WTC11 (cell line): ENCODE data around the gene MUC6. TPM values are rescaled to one million over a fixed set of nuclear protein-coding genes. Genes with fewer than 3 reads are reported as not detected.

ENCODE experiments used
- ATAC-seq: fragments of 200-7000 bp; cut with Tn5 transposase; 2 replicates; pipeline ENCODE4 v1.10.0; 2021; ENCODE audit warnings: mild to moderate bottlenecking, moderate library complexity
- CTCF ChIA-PET: fragments of 300-600 bp; sonication (Branson Sonifier 250); formaldehyde crosslinking; loops from one replicate; lab custom pipeline; 2021; ENCODE audit warnings: antibody characterized with exemption; lab: Charles Lee
- POLR2A ChIA-PET: fragments of 350-600 bp; sonication (Branson Sonifier 250); formaldehyde crosslinking; loops from one replicate; lab custom pipeline; 2021; ENCODE audit warnings: antibody characterized with exemption; lab: Charles Lee
- DNase-seq: peaks from one replicate; pipeline ENCODE4 v3.0.0; 2021; ENCODE audit warnings: low spot score
- H3K27ac Mint-ChIP-seq: 2 replicates; pipeline ENCODE4 v1.8.0; 2021; ENCODE audit warnings: mixed read lengths
- H3K27me3 Mint-ChIP-seq: 2 replicates; pipeline ENCODE4 v1.8.0; 2021; ENCODE audit warnings: low read depth, mild to moderate bottlenecking, moderate library complexity, mixed read lengths
- H3K36me3 Mint-ChIP-seq: 2 replicates; pipeline ENCODE4 v1.8.0; 2021; ENCODE audit warnings: mixed read lengths
- H3K4me1 Mint-ChIP-seq: 2 replicates; pipeline ENCODE4 v1.8.0; 2022; ENCODE audit warnings: mixed read lengths
- H3K4me3 Mint-ChIP-seq: 2 replicates; pipeline ENCODE4 v1.8.0; 2021; ENCODE audit warnings: mild to moderate bottlenecking, moderate library complexity, mixed read lengths
- H3K9me3 Mint-ChIP-seq: 2 replicates; pipeline ENCODE4 v1.8.0; 2021; ENCODE audit warnings: mixed read lengths
- GABPB1 ChIP-seq: sonication (generic); formaldehyde crosslinking; IDR thresholded peaks from 2 replicates; pipeline ENCODE4 v1.8.1; 2023; ENCODE audit warnings: mild to moderate bottlenecking, missing genetic modification reagents
- GTF2I ChIP-seq: fragments of 250-450 bp; sonication (Bioruptor Pico); conservative IDR thresholded peaks from 2 replicates; pipeline ENCODE4 v1.4.0; 2021; ENCODE audit warnings: mild to moderate bottlenecking
- IRF2 ChIP-seq: sonication (generic); formaldehyde crosslinking; IDR thresholded peaks from 2 replicates; pipeline ENCODE4 v1.8.0; 2022; ENCODE audit warnings: low read depth, missing genetic modification reagents, borderline replicate concordance
- MXD4 ChIP-seq: fragments of 250-450 bp; sonication (Bioruptor Pico); IDR thresholded peaks from 2 replicates; pipeline ENCODE4 v1.8.0; 2021; ENCODE audit warnings: mild to moderate bottlenecking, moderate library complexity, borderline replicate concordance
- MYBL2 ChIP-seq: sonication (generic); formaldehyde crosslinking; IDR thresholded peaks from 2 replicates; pipeline ENCODE4 v1.8.1; 2023; ENCODE audit warnings: mild to moderate bottlenecking, moderate library complexity, missing genetic modification reagents
- OVOL2 ChIP-seq: fragments of 250-450 bp; sonication (Bioruptor Pico); IDR thresholded peaks from 2 replicates; pipeline ENCODE4 v1.9.0; 2021; ENCODE audit warnings: mild to moderate bottlenecking, borderline replicate concordance
- RELA ChIP-seq: sonication (generic); formaldehyde crosslinking; IDR thresholded peaks from 2 replicates; pipeline ENCODE4 v1.8.1; 2022; ENCODE audit warnings: missing genetic modification reagents, mild to moderate bottlenecking, borderline replicate concordance
- RORB ChIP-seq: fragments of 250-450 bp; sonication (Bioruptor Pico); IDR thresholded peaks from 2 replicates; pipeline ENCODE4 v1.9.0; 2021; ENCODE audit warnings: mild to moderate bottlenecking
- SP1 ChIP-seq: sonication (generic); formaldehyde crosslinking; conservative IDR thresholded peaks from 2 replicates; pipeline ENCODE4 v1.8.1; 2022; ENCODE audit warnings: missing genetic modification reagents
- ZNF138 ChIP-seq: sonication (generic); formaldehyde crosslinking; conservative IDR thresholded peaks from 2 replicates; pipeline ENCODE4 v1.8.1; 2022; ENCODE audit warnings: mild to moderate bottlenecking, moderate library complexity, missing genetic modification reagents
- ZNF219 ChIP-seq: sonication (generic); formaldehyde crosslinking; IDR thresholded peaks from 2 replicates; pipeline ENCODE4 v1.8.0; 2023; ENCODE audit warnings: missing genetic modification reagents, mild to moderate bottlenecking, borderline replicate concordance
- ZNF232 ChIP-seq: sonication (generic); formaldehyde crosslinking; IDR thresholded peaks from 2 replicates; pipeline ENCODE4 v1.8.0; 2022; ENCODE audit warnings: mild to moderate bottlenecking, missing genetic modification reagents
- ZNF263 ChIP-seq: sonication (generic); formaldehyde crosslinking; IDR thresholded peaks from 2 replicates; pipeline ENCODE4 v1.8.1; 2022; ENCODE audit warnings: low read depth, mild to moderate bottlenecking, moderate library complexity, missing genetic modification reagents
- total RNA-seq: library from RNA; stranded (reverse); gene quantifications from 3 replicates; pipeline ENCODE4 v1.2.3, GENCODE V29; 2021
- TF ChIP-seq, protein P1 (sequence below): fragments of 250-450 bp; sonication (Bioruptor Pico); IDR thresholded peaks from 2 replicates; pipeline ENCODE4 v1.9.0; 2021; ENCODE audit warnings: mild to moderate bottlenecking
- TF ChIP-seq, protein P2 (sequence below): sonication (generic); formaldehyde crosslinking; IDR thresholded peaks from 2 replicates; pipeline ENCODE4 v1.8.0; 2022; ENCODE audit warnings: mild to moderate bottlenecking, missing genetic modification reagents
- TF ChIP-seq, protein P3 (sequence below): fragments of 250-450 bp; sonication (Bioruptor Pico); IDR thresholded peaks from 2 replicates; pipeline ENCODE4 v2.1.2; 2022; ENCODE audit warnings: mild to moderate bottlenecking, moderate library complexity
- TF ChIP-seq, protein P4 (sequence below): fragments of 250-450 bp; sonication (Bioruptor Pico); IDR thresholded peaks from 2 replicates; pipeline ENCODE4 v1.9.0; 2021; ENCODE audit warnings: mild to moderate bottlenecking

Gene MUC6
- total RNA-seq, 1 experiment from 2014 or later, result 0.13 TPM

DNA sequence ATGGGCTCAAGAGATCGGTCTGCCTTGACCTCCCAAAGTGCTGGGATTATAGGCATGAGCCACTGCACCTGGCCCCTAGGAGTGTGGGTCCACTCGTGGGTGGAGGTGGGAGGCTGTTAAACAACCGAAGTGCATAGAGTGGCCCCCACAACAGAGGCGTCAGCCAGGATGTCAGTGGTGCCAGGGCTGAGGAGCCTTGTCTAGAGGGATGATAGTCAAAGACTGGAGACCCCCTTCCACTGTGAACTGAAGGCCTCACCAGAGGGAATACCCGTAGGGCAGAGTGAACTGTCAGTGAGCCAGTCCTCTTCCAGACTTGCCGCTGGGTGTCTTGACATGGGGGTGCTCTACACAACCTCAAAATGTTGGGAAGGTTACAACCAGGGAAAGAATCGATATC, 72.7 kb downstream of the MUC6 start:
- ChIA-PET CTCF (no interaction called here), POLR2A (no interaction called here)
- no peaks in the 10 kb centered on the region for H3K27me3 Mint-ChIP-seq
- H3K36me3 Mint-ChIP-seq, result peaks cover 47% of the 10 kb centered on the region
- no peak for DNase-seq
- no peak overlapping the region for H3K27ac Mint-ChIP-seq
- H3K4me1 Mint-ChIP-seq, result no peaks in the 10 kb centered on the region; the same call in 1 of the 2 replicates
- no peak for ATAC-seq
- H3K9me3 Mint-ChIP-seq, result peaks cover 12% of the 10 kb centered on the region
- no peak overlapping the region for H3K4me3 Mint-ChIP-seq
- TF ChIP-seq SP1 (CRISPR knock-in tag), result no peak
- TF ChIP-seq ZNF219 (CRISPR knock-in tag), result no peak
- no peak for TF ChIP-seq OVOL2 (CRISPR knock-in tag)
- TF ChIP-seq RORB, result no peak
- TF ChIP-seq ZNF138 (CRISPR knock-in tag), result no peak
- no peak for TF ChIP-seq MXD4 (CRISPR knock-in tag)
- TF ChIP-seq, protein P1, sequence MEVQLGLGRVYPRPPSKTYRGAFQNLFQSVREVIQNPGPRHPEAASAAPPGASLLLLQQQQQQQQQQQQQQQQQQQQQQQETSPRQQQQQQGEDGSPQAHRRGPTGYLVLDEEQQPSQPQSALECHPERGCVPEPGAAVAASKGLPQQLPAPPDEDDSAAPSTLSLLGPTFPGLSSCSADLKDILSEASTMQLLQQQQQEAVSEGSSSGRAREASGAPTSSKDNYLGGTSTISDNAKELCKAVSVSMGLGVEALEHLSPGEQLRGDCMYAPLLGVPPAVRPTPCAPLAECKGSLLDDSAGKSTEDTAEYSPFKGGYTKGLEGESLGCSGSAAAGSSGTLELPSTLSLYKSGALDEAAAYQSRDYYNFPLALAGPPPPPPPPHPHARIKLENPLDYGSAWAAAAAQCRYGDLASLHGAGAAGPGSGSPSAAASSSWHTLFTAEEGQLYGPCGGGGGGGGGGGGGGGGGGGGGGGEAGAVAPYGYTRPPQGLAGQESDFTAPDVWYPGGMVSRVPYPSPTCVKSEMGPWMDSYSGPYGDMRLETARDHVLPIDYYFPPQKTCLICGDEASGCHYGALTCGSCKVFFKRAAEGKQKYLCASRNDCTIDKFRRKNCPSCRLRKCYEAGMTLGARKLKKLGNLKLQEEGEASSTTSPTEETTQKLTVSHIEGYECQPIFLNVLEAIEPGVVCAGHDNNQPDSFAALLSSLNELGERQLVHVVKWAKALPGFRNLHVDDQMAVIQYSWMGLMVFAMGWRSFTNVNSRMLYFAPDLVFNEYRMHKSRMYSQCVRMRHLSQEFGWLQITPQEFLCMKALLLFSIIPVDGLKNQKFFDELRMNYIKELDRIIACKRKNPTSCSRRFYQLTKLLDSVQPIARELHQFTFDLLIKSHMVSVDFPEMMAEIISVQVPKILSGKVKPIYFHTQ (CRISPR knock-in tag), result no peak
- no peak for TF ChIP-seq GABPB1 (CRISPR knock-in tag)
- TF ChIP-seq MYBL2, result no peak
- TF ChIP-seq RELA (CRISPR knock-in tag), result no peak
- TF ChIP-seq, protein P2, sequence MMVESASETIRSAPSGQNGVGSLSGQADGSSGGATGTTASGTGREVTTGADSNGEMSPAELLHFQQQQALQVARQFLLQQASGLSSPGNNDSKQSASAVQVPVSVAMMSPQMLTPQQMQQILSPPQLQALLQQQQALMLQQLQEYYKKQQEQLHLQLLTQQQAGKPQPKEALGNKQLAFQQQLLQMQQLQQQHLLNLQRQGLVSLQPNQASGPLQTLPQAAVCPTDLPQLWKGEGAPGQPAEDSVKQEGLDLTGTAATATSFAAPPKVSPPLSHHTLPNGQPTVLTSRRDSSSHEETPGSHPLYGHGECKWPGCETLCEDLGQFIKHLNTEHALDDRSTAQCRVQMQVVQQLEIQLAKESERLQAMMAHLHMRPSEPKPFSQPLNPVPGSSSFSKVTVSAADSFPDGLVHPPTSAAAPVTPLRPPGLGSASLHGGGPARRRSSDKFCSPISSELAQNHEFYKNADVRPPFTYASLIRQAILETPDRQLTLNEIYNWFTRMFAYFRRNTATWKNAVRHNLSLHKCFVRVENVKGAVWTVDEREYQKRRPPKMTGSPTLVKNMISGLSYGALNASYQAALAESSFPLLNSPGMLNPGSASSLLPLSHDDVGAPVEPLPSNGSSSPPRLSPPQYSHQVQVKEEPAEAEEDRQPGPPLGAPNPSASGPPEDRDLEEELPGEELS, result no peak
- TF ChIP-seq, protein P3, sequence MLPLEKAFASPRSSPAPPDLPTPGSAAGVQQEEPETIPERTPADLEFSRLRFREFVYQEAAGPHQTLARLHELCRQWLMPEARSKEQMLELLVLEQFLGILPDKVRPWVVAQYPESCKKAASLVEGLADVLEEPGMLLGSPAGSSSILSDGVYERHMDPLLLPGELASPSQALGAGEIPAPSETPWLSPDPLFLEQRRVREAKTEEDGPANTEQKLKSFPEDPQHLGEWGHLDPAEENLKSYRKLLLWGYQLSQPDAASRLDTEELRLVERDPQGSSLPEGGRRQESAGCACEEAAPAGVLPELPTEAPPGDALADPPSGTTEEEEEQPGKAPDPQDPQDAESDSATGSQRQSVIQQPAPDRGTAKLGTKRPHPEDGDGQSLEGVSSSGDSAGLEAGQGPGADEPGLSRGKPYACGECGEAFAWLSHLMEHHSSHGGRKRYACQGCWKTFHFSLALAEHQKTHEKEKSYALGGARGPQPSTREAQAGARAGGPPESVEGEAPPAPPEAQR (CRISPR knock-in tag), result no peak
- no peak for TF ChIP-seq GTF2I (CRISPR knock-in tag)
- TF ChIP-seq, protein P4, sequence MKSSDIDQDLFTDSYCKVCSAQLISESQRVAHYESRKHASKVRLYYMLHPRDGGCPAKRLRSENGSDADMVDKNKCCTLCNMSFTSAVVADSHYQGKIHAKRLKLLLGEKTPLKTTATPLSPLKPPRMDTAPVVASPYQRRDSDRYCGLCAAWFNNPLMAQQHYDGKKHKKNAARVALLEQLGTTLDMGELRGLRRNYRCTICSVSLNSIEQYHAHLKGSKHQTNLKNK (CRISPR knock-in tag), result no peak
- no peak for TF ChIP-seq ZNF232 (CRISPR knock-in tag)
- TF ChIP-seq ZNF263 (CRISPR knock-in tag), result no peak
- TF ChIP-seq IRF2 (CRISPR knock-in tag), result no peak

Other genes with a start within 250 kb of the MUC6 start
- 2.0 to 3.1 TPM (median 2.7 TPM) in 3 replicates for gene CEND1, start 246.6 kb downstream of the MUC6 start, total RNA-seq
- gene SLC25A22, start 238.4 kb downstream of the MUC6 start, total RNA-seq, result 35.0 to 44.8 TPM (median 36.7 TPM) in 3 replicates
- gene PIDD1, start 231.5 kb downstream of the MUC6 start, total RNA-seq, result 54.9 to 59.4 TPM (median 56.8 TPM) in 3 replicates
- gene RPLP2, start 226.8 kb downstream of the MUC6 start, total RNA-seq, result 2,582 to 2,814 TPM (median 2,761 TPM) in 3 replicates
- 66.5 to 83.4 TPM (median 81.9 TPM) in 3 replicates for gene PNPLA2, start 217.8 kb downstream of the MUC6 start, total RNA-seq
- gene CRACR2B, start 208.8 kb downstream of the MUC6 start, total RNA-seq, result 46.5 to 58.6 TPM (median 55.9 TPM) in 3 replicates
- gene CD151, start 203.8 kb downstream of the MUC6 start, total RNA-seq, result 115 to 127 TPM (median 116 TPM) in 3 replicates
- gene POLR2L, start 194.2 kb downstream of the MUC6 start, total RNA-seq, result 138 to 152 TPM (median 144 TPM) in 3 replicates
- 92.8 to 95.2 TPM (median 94.3 TPM) in 3 replicates for gene TSPAN4, start 193.9 kb downstream of the MUC6 start, total RNA-seq
- 92.8 to 99.6 TPM (median 94.2 TPM) in 3 replicates for gene CHID1, start 125.9 kb downstream of the MUC6 start, total RNA-seq
- 47.1 to 52.3 TPM (median 51.0 TPM) in 3 replicates for gene AP2A2, start 110.8 kb downstream of the MUC6 start, total RNA-seq
- gene MUC2, start 38.2 kb upstream of the MUC6 start, total RNA-seq, result 0.07 to 0.60 TPM (median 0.22 TPM) in 3 replicates
- gene MUC5AC, start 121.2 kb upstream of the MUC6 start, total RNA-seq, result under 0.01 TPM in 1 of 3 replicates, not detected in the others
- gene MUC5B, start 186.3 kb upstream of the MUC6 start, total RNA-seq, result 0.69 to 1.6 TPM (median 1.6 TPM) in 3 replicates